ENCODE results near the gene ANO8.
"Not testable (repeated sequence)": the region's sequence is repeated elsewhere in the genome, so short reads cannot be mapped to it uniquely, and the experiment has no call there.

GRCh38 chr19:17363852-17364605, 29.4 kb upstream of the ANO8 start:
- TF ChIP-seq POLR2A (IDR thresholded peaks at IDR 0.05; ENCODE audit: low read length); GATA1 (IDR thresholded peaks at IDR 0.05; ENCODE audit: low read depth, low read length): not testable (repeated sequence)

Data from erythroblast (primary cell).